ENCODE measurements around the gene TCN2. TPM values are rescaled to one million over a fixed set of nuclear protein-coding genes. Genes with fewer than 3 reads are reported as not detected.
"Not testable (repeated sequence)": the region's sequence is repeated elsewhere in the genome, so short reads cannot be mapped to it uniquely, and the experiment has no call there.

The TCN2 gene
- total RNA-seq, 1 experiment from 2014 or later, result 2.2 TPM

DNA sequence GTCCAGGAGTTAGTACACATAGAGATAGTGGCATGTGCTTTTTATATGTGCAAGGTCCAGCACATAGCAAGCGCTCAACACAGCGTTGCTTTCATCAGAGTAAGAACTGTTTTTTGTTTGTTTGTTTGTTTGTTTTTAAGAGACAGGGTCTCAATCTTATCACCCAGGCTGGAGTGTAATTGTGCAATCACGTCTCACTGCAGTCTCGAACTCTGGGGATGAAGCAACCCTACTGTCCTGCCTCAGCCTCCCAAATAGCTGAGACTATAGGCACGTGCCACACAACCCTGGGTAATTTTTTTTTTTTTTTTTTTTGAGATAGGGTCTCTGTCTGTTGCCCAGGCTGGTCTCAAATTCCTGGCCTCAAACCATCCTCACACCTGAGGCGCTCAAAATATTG, 10.8 kb downstream of the TCN2 start:
- H3K9ac ChIP-seq (ENCODE audit: low read length), result no peak overlapping the region
- intact Hi-C loops (cut with micrococcal nuclease), result no loop called here
- TF ChIP-seq, protein P1, sequence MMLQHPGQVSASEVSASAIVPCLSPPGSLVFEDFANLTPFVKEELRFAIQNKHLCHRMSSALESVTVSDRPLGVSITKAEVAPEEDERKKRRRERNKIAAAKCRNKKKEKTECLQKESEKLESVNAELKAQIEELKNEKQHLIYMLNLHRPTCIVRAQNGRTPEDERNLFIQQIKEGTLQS (IDR thresholded peaks at IDR 0.05), result no peak
- no peak for TF ChIP-seq EZH2phosphoT487 (IDR thresholded peaks at IDR 0.05; ENCODE audit: borderline replicate concordance)
- no peak for TF ChIP-seq CEBPB (IDR thresholded peaks at IDR 0.05; ENCODE audit: low read depth)
- TF ChIP-seq, protein P2, sequence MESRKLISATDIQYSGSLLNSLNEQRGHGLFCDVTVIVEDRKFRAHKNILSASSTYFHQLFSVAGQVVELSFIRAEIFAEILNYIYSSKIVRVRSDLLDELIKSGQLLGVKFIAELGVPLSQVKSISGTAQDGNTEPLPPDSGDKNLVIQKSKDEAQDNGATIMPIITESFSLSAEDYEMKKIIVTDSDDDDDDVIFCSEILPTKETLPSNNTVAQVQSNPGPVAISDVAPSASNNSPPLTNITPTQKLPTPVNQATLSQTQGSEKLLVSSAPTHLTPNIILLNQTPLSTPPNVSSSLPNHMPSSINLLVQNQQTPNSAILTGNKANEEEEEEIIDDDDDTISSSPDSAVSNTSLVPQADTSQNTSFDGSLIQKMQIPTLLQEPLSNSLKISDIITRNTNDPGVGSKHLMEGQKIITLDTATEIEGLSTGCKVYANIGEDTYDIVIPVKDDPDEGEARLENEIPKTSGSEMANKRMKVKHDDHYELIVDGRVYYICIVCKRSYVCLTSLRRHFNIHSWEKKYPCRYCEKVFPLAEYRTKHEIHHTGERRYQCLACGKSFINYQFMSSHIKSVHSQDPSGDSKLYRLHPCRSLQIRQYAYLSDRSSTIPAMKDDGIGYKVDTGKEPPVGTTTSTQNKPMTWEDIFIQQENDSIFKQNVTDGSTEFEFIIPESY (IDR thresholded peaks at IDR 0.05; ENCODE audit: extremely low read depth, insufficient replicate concordance, low read length), result no peak
- TF ChIP-seq SRF (IDR thresholded peaks at IDR 0.05; ENCODE audit: low read depth), result no peak
- H3K4me2 ChIP-seq (ENCODE audit: low read length), result no peak overlapping the region
- H3K4me1 ChIP-seq (ENCODE audit: control insufficient read depth in 1 of 2, insufficient read depth in 2 of 2, low read length in 2 of 2), result no peaks in the 10 kb centered on the region
- H3K4me3 ChIP-seq (replicated peaks in 1 of 2; ENCODE audit: low read depth in 1 of 2, low read length in 2 of 2), result no peak overlapping the region
- H4K20me1 ChIP-seq (ENCODE audit: insufficient read depth), result no peaks in the 10 kb centered on the region
- ChIA-PET POLR2A (no interaction called here), RAD21 (ENCODE audit: low non-redundant PET in 1 of 2, low total read pairs in 2 of 2, uncharacterized antibody in 2 of 2, unreplicated experiment in 2 of 2) (no interaction called here), CTCF (interaction anchor here (1.2 kb wide), 1 partner anchor 17 kb away, joined by 3 read pairs; no protein-coding TSS in a partner anchor)
- BruUV-seq (replicated peaks), result no TSS peak
- no peaks in the 10 kb centered on the region for H3K36me3 ChIP-seq (ENCODE audit: control insufficient read depth in 1 of 2, insufficient read depth in 2 of 2, low read length in 2 of 2)
- DNase-seq (ENCODE audit: low read depth, low spot score), result no peak
- H3K27ac ChIP-seq (ENCODE audit: low read depth, low read length), result no peak overlapping the region
- H2AFZ ChIP-seq (ENCODE audit: low read depth, low read length, poor library complexity, severe bottlenecking), result no peak overlapping the region
- no peaks in the 10 kb centered on the region for H3K79me2 ChIP-seq (ENCODE audit: insufficient read depth, low read length)
- ATAC-seq, result no peak
- no peaks in the 10 kb centered on the region for H3K27me3 ChIP-seq (ENCODE audit: insufficient read depth, low read length)
- no peaks in the 10 kb centered on the region for H3K9me2 ChIP-seq (ENCODE audit: insufficient read depth)
- H3K9me3 ChIP-seq (ENCODE audit: control insufficient read depth in 1 of 2, insufficient read depth in 1 of 2, low read depth in 1 of 2, low read length in 2 of 2), result no peaks in the 10 kb centered on the region

DNA sequence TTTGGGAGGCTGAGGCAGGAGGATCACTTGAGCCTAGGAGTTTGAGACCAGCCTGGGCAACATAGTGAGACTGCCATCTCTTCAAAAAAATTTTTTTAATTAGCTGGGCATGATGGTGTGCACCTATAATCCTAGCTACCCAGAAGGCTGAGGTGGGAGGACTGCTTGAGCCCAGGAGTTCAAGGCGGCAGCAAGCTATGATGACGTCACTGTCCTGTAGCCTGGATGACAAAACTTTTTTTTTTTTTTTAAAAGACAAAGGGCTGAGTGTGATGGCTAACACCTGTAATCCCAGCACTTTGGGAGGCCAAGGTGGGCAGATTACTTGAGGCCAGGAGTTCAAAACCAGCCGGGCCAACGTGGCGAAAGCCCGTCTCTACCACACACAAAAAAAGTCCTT, 12.9 kb downstream of the TCN2 start:
- ATAC-seq; H3K9ac ChIP-seq (ENCODE audit: low read length); H3K4me2 ChIP-seq (ENCODE audit: low read length); intact Hi-C loops (cut with micrococcal nuclease); DNase-seq (ENCODE audit: low read depth, low spot score); BruUV-seq (replicated peaks); H3K79me2 ChIP-seq (ENCODE audit: insufficient read depth, low read length); H3K27ac ChIP-seq (ENCODE audit: low read depth, low read length); H3K9me3 ChIP-seq (ENCODE audit: control insufficient read depth in 1 of 2, insufficient read depth in 1 of 2, low read depth in 1 of 2, low read length in 2 of 2); H2AFZ ChIP-seq (ENCODE audit: low read depth, low read length, poor library complexity, severe bottlenecking); H3K4me3 ChIP-seq (replicated peaks in 1 of 2; ENCODE audit: low read depth in 1 of 2, low read length in 2 of 2); H3K4me1 ChIP-seq (ENCODE audit: control insufficient read depth in 1 of 2, insufficient read depth in 2 of 2, low read length in 2 of 2); POLR2A ChIA-PET; H4K20me1 ChIP-seq (ENCODE audit: insufficient read depth); RAD21 ChIA-PET (ENCODE audit: low non-redundant PET in 1 of 2, low total read pairs in 2 of 2, uncharacterized antibody in 2 of 2, unreplicated experiment in 2 of 2); H3K36me3 ChIP-seq (ENCODE audit: control insufficient read depth in 1 of 2, insufficient read depth in 2 of 2, low read length in 2 of 2); H3K27me3 ChIP-seq (ENCODE audit: insufficient read depth, low read length); H3K9me2 ChIP-seq (ENCODE audit: insufficient read depth): not testable (repeated sequence)
- CTCF ChIA-PET, result interaction anchor here (1.0 to 1.4 kb wide), 3 partner anchors 13 to 16 kb away, joined by 4 to 5 read pairs (median 4); no protein-coding TSS in a partner anchor

Data from HCT116 (cell line).